Mammary epithelial cell (primary cell): ENCODE results near the gene LRRK2.

Experiments
- EZH2 ChIP-seq: IDR thresholded peaks from 2 replicates; pipeline ENCODE4 v1.6.1; 2012; ENCODE audit warnings: low read length, inconsistent platforms, borderline replicate concordance
- TF ChIP-seq, protein P1 (sequence below), 2 donors: IDR thresholded peaks in 1 of 2; conservative IDR thresholded peaks in 1 of 2; 2 replicates each; pipeline ENCODE4 v1.5.1; 2011 to 2012; ENCODE audit warnings: inconsistent platforms in 2 of 2, low read length in 2 of 2, mild to moderate bottlenecking in 2 of 2, control low read depth in 1 of 2, low read depth in 1 of 2; ENCODE audit not compliant: insufficient read depth in 1 of 2; ENCODE audit errors: extremely low read depth in 1 of 2

DNA sequence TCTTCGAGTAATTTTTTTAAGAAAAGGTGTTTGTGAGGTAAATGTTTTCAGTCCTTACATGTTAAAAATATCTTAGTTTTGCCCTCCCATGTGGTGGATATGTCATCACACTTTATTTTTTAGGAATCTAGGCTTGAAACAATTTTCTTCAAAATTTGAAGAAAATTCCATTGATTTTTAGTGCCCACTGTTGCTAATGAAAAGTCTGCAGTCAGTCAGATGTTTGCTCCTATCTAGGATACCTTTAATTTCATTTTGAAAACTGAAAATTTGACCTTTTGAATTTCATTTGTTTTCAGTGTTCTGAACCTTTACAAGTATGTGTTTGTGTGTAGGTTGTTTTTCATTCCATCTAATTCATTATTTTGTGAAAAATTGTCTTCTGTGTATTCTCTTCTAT is 105.4 kb downstream of the LRRK2 start:
- TF ChIP-seq, protein P1, sequence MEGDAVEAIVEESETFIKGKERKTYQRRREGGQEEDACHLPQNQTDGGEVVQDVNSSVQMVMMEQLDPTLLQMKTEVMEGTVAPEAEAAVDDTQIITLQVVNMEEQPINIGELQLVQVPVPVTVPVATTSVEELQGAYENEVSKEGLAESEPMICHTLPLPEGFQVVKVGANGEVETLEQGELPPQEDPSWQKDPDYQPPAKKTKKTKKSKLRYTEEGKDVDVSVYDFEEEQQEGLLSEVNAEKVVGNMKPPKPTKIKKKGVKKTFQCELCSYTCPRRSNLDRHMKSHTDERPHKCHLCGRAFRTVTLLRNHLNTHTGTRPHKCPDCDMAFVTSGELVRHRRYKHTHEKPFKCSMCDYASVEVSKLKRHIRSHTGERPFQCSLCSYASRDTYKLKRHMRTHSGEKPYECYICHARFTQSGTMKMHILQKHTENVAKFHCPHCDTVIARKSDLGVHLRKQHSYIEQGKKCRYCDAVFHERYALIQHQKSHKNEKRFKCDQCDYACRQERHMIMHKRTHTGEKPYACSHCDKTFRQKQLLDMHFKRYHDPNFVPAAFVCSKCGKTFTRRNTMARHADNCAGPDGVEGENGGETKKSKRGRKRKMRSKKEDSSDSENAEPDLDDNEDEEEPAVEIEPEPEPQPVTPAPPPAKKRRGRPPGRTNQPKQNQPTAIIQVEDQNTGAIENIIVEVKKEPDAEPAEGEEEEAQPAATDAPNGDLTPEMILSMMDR (conservative IDR thresholded peaks at IDR 0.05 in 1 of 2, IDR thresholded peaks at IDR 0.05 in 1 of 2; ENCODE audit: extremely low read depth in 1 of 2, insufficient read depth in 1 of 2, low read depth in 1 of 2, low read length in 2 of 2) = no peak
- no peak for TF ChIP-seq EZH2
